HG03064 (cell line): ENCODE data around the gene NTM.

Experiments used
- ATAC-seq: cut with Tn5 transposase; IDR thresholded peaks from one replicate; pipeline ENCODE4 v1.9.1; 2021; ENCODE audit warnings: low read depth; ENCODE audit not compliant: unreplicated experiment

Gene NTM

GRCh38 chr11:132142554-132142953 is 772.1 kb downstream of the NTM start:
- ATAC-seq, result no peak

- no peak for ATAC-seq
Observed at GRCh38 chr11:132147464-132147863, 777.0 kb downstream of the NTM start.

GRCh38 chr11:132154781-132155180 is 784.4 kb downstream of the NTM start:
- ATAC-seq, result no peak

- ATAC-seq, result no peak
Observed at GRCh38 chr11:132158091-132158490, 787.7 kb downstream of the NTM start.

- no peak for ATAC-seq
Observed at GRCh38 chr11:132158696-132159095, 788.3 kb downstream of the NTM start.

- ATAC-seq, result no peak
Observed at GRCh38 chr11:132161403-132162078, 791.1 kb downstream of the NTM start.

GRCh38 chr11:132168344-132168981 is 798.0 kb downstream of the NTM start:
- no peak for ATAC-seq

- no peak for ATAC-seq
Observed at GRCh38 chr11:132171031-132171430, 800.6 kb downstream of the NTM start.

GRCh38 chr11:132174362-132175255 is 804.2 kb downstream of the NTM start:
- no peak for ATAC-seq

- no peak for ATAC-seq
Observed at GRCh38 chr11:132177106-132177505, 806.7 kb downstream of the NTM start.

- ATAC-seq, result no peak
Observed at GRCh38 chr11:132184079-132184478, 813.7 kb downstream of the NTM start.

- no peak for ATAC-seq
Observed at GRCh38 chr11:132185726-132186592, 815.5 kb downstream of the NTM start.

GRCh38 chr11:132186699-132187098 is 816.3 kb downstream of the NTM start:
- ATAC-seq, result no peak

- no peak for ATAC-seq
Observed at GRCh38 chr11:132187386-132187785, 817.0 kb downstream of the NTM start.

GRCh38 chr11:132187814-132188213 is 817.4 kb downstream of the NTM start:
- no peak for ATAC-seq

- ATAC-seq, result no peak
Observed at GRCh38 chr11:132196928-132197327, 826.5 kb downstream of the NTM start.

GRCh38 chr11:132200353-132200936 is 830.0 kb downstream of the NTM start:
- no peak for ATAC-seq

- ATAC-seq, result no peak
Observed at GRCh38 chr11:132202621-132203020, 832.2 kb downstream of the NTM start.

GRCh38 chr11:132205006-132205405 is 834.6 kb downstream of the NTM start:
- ATAC-seq, result no peak

- no peak for ATAC-seq
Observed at GRCh38 chr11:132205496-132205895, 835.1 kb downstream of the NTM start.
